DOHH2 (cell line): ENCODE measurements around the gene TMPRSS13.

ENCODE experiments used
- H3F3A ChIP-seq: fragments of 200-600 bp; sonication (generic), shearing (Covaris generic); 2 replicates; pipeline ENCODE4 v1.6.0; 2016; ENCODE audit warnings: antibody characterized with exemption, mild to moderate bottlenecking; ENCODE audit not compliant: control insufficient read depth, insufficient read depth
- H3K27ac ChIP-seq: fragments of 200-600 bp; sonication (generic); 2 replicates; pipeline ENCODE4 v1.5.1; 2014; ENCODE audit warnings: low read depth, mild to moderate bottlenecking, low read length, moderate library complexity
- H3K27me3 ChIP-seq: fragments of 200-600 bp; sonication (generic); 2 replicates; pipeline ENCODE4 v1.6.1; 2014; ENCODE audit warnings: mild to moderate bottlenecking, low read length, mixed read lengths; ENCODE audit not compliant: control insufficient read depth
- H3K36me3 ChIP-seq: fragments of 200-600 bp; sonication (generic); 2 replicates; pipeline ENCODE4 v1.6.1; 2014; ENCODE audit warnings: mild to moderate bottlenecking, low read length, moderate library complexity, mixed read lengths; ENCODE audit not compliant: control insufficient read depth
- H3K4me1 ChIP-seq: fragments of 200-600 bp; sonication (generic); 2 replicates; pipeline ENCODE4 v1.6.1; 2014; ENCODE audit warnings: mild to moderate bottlenecking, low read length, mixed read lengths; ENCODE audit not compliant: control insufficient read depth
- H3K4me2 ChIP-seq: fragments of 200-600 bp; sonication (generic); 2 replicates; pipeline ENCODE4 v1.6.0; 2014; ENCODE audit warnings: mild to moderate bottlenecking, low read length, moderate library complexity
- H3K4me3 ChIP-seq: fragments of 200-600 bp; sonication (generic); 2 replicates; pipeline ENCODE4 v1.5.1; 2014; ENCODE audit warnings: mild to moderate bottlenecking, low read length, mixed read lengths
- H3K79me2 ChIP-seq: fragments of 200-600 bp; sonication (generic); 2 replicates; pipeline ENCODE4 v1.6.1; 2014; ENCODE audit warnings: mild to moderate bottlenecking, low read length, mixed read lengths; ENCODE audit not compliant: control insufficient read depth
- H3K9me2 ChIP-seq: fragments of 200-600 bp; sonication (generic); replicated peaks from 2 replicates; pipeline ENCODE4 v1.6.1; 2014; ENCODE audit warnings: mild to moderate bottlenecking, low read length, mixed read lengths; ENCODE audit not compliant: control insufficient read depth
- H3K9me3 ChIP-seq: fragments of 200-600 bp; sonication (generic); 2 replicates; pipeline ENCODE4 v1.6.1; 2014; ENCODE audit warnings: antibody characterized with exemption, low read length, mixed read lengths; ENCODE audit not compliant: control insufficient read depth, insufficient read depth
- H4K20me1 ChIP-seq: fragments of 200-600 bp; sonication (generic); 2 replicates; pipeline ENCODE4 v1.6.0; 2014; ENCODE audit warnings: low read depth, mild to moderate bottlenecking, antibody characterized with exemption, low read length, moderate library complexity; ENCODE audit not compliant: control insufficient read depth, insufficient read depth
- EZH2phosphoT487 ChIP-seq: fragments of 200-600 bp; sonication (generic); IDR thresholded peaks from 2 replicates; pipeline ENCODE4 v1.6.1; 2017; ENCODE audit warnings: borderline replicate concordance, mild to moderate bottlenecking, antibody characterized with exemption, low read length, moderate library complexity, mixed read lengths
- TF ChIP-seq, protein P1 (sequence below): fragments of 200-600 bp; sonication (generic); IDR thresholded peaks from one replicate; pipeline ENCODE4 v1.5.1; 2014; ENCODE audit warnings: antibody characterized with exemption, mild to moderate bottlenecking, low read depth, low read length; ENCODE audit not compliant: poor library complexity, severe bottlenecking

Gene TMPRSS13

DNA sequence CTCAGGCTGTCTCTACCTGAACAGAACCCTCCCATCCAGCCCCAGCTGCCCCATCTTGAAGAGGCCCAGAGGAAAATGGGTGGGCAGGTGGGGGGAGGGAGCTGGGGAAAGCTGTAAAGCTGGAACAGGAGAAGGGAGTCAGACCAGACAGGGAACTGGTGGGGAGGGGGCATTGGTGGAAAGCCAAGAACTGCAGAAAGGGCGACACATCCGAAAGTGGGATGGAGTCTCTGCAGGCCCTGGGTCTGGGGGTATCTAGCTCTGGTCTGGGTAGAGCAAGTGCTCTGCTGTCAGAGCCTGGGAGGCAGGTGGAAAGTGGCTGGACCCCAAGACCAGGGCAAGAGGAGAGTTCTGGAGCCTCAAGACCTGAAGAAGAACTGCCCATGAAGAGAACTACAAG, 7.7 kb downstream of the TMPRSS13 start:
- H4K20me1 ChIP-seq = no peaks in the 10 kb centered on the region
- H3K36me3 ChIP-seq = no peaks in the 10 kb centered on the region
- TF ChIP-seq EZH2phosphoT487 = no peak
- TF ChIP-seq, protein P1, sequence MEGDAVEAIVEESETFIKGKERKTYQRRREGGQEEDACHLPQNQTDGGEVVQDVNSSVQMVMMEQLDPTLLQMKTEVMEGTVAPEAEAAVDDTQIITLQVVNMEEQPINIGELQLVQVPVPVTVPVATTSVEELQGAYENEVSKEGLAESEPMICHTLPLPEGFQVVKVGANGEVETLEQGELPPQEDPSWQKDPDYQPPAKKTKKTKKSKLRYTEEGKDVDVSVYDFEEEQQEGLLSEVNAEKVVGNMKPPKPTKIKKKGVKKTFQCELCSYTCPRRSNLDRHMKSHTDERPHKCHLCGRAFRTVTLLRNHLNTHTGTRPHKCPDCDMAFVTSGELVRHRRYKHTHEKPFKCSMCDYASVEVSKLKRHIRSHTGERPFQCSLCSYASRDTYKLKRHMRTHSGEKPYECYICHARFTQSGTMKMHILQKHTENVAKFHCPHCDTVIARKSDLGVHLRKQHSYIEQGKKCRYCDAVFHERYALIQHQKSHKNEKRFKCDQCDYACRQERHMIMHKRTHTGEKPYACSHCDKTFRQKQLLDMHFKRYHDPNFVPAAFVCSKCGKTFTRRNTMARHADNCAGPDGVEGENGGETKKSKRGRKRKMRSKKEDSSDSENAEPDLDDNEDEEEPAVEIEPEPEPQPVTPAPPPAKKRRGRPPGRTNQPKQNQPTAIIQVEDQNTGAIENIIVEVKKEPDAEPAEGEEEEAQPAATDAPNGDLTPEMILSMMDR = no peak
- H3K9me2 ChIP-seq = no peaks in the 10 kb centered on the region
- H3K27me3 ChIP-seq = no peaks in the 10 kb centered on the region
- no peak overlapping the region for H3K4me3 ChIP-seq
- no peaks in the 10 kb centered on the region for H3K9me3 ChIP-seq
- no peaks in the 10 kb centered on the region for H3F3A ChIP-seq
- H3K27ac ChIP-seq = no peak overlapping the region
- no peaks in the 10 kb centered on the region for H3K79me2 ChIP-seq
- no peak overlapping the region for H3K4me2 ChIP-seq
- H3K4me1 ChIP-seq = no peaks in the 10 kb centered on the region

DNA sequence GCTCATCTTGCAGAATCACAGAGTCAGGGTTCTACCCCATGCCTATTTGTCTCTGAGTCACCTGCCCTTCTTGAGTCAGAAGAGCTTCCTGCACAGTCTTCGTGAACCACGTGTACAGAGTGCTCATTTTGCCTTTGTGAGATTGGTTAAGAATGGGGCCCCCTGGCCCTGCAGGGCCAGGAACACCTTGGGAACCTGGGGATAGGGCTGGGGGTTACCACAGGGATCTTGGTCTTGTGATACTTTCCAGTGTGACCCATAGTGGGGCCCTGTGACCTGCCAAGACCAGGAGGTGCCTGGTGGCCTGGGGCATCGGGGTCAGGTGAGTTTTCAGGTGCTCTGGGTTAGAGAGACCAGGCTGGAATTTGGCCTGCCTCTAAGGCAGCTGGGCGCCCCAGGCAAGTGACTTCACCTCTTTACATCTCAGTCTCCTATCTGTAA, 9.4 kb downstream of the TMPRSS13 start:
- Histone ChIP-seq H3K9me3 (no peaks in the 10 kb centered on the region), H3K9me2 (no peaks in the 10 kb centered on the region), H3K36me3 (no peaks in the 10 kb centered on the region), H4K20me1 (no peaks in the 10 kb centered on the region), H3K27ac (no peak overlapping the region), H3K79me2 (no peaks in the 10 kb centered on the region), H3K4me2 (no peak overlapping the region), H3F3A (no peaks in the 10 kb centered on the region), H3K4me1 (no peaks in the 10 kb centered on the region), H3K4me3 (no peak overlapping the region), H3K27me3 (no peaks in the 10 kb centered on the region)
- TF ChIP-seq, protein P1 = no peak
- TF ChIP-seq EZH2phosphoT487 = no peak

DNA sequence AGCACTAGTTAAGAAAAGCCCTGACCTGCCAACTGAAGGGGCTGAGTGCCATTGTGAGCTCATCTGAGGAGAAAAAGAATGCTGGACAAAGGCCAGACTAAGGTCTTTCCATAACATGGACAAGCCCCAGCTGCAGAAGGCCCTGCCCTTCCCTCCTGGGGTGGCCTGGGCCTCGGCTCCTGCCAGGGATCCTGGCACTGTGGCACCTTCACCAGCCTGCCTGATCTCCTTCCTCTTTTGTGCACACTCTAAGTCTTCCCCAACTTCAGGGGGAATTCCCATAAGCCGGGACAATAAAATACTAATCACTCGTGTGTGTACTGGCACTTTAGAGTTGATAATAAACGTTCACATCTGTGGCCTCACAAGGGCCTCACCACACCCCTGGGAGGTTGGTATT, 9.9 kb downstream of the TMPRSS13 start:
- no peak overlapping the region for H3K4me3 ChIP-seq
- no peak overlapping the region for H3K27ac ChIP-seq
- no peaks in the 10 kb centered on the region for H3K4me1 ChIP-seq
- H3K36me3 ChIP-seq = no peaks in the 10 kb centered on the region
- no peaks in the 10 kb centered on the region for H3K9me2 ChIP-seq
- no peaks in the 10 kb centered on the region for H3K9me3 ChIP-seq
- no peaks in the 10 kb centered on the region; the same call in 1 of the 2 replicates for H3K27me3 ChIP-seq
- no peak overlapping the region for H3K4me2 ChIP-seq
- H4K20me1 ChIP-seq = no peaks in the 10 kb centered on the region
- no peaks in the 10 kb centered on the region for H3F3A ChIP-seq
- H3K79me2 ChIP-seq = no peaks in the 10 kb centered on the region
- TF ChIP-seq, protein P1 = no peak
